Measurements from ENCODE around the gene TUBA8.

GRCh38 chr22:18066181-18066859 lies 44.3 kb upstream of the TUBA8 start:
- TF ChIP-seq EZH2phosphoT487 (IDR thresholded peaks at IDR 0.05; ENCODE audit: borderline replicate concordance, low read length) (no peak), CTCF (conservative IDR thresholded peaks at IDR 0.05; ENCODE audit: low read depth, low read length) (no peak), EZH2 (IDR thresholded peaks at IDR 0.05; ENCODE audit: low read length, unreplicated experiment) (no peak)
